Amygdala (tissue), 56 donors: ENCODE data around the gene IPMK.
A peak's percentile ranks its signal among the peaks of the same experiment; 100 is the strongest.
"Not testable (repeated sequence)": the region's sequence is repeated elsewhere in the genome, so short reads cannot be mapped to it uniquely, and the experiment has no call there.

Experiments used
- DNase-seq, 56 donors: peaks; one replicate each; lab custom pipeline; 2025; lab: John Stamatoyannopoulos, UW

IPMK gene

GRCh38 chr10:58268454-58268945 lies 806 bp upstream of the IPMK start:
- no peak for DNase-seq

GRCh38 chr10:58266826-58267712 lies 625 bp downstream of the IPMK start:
- peak in 45 of 56 donors; percentile 1 to 70 (median 44) for DNase-seq

- DNase-seq = no peak
Measured at GRCh38 chr10:58266003-58266825, 1.5 kb downstream of the IPMK start.

GRCh38 chr10:58265249-58265648 lies 2.4 kb downstream of the IPMK start:
- no peak for DNase-seq

- DNase-seq = no peak
Measured at GRCh38 chr10:58264780-58265179, 2.9 kb downstream of the IPMK start.

- no peak for DNase-seq
Measured at GRCh38 chr10:58262766-58263165, 4.9 kb downstream of the IPMK start.

GRCh38 chr10:58260334-58260733 lies 7.4 kb downstream of the IPMK start:
- DNase-seq = no peak

GRCh38 chr10:58258977-58259692 lies 8.6 kb downstream of the IPMK start:
- no peak for DNase-seq

GRCh38 chr10:58256013-58256780 lies 11.5 kb downstream of the IPMK start:
- not testable (repeated sequence) for DNase-seq

- no peak for DNase-seq
Measured at GRCh38 chr10:58254644-58255043, 13.1 kb downstream of the IPMK start.

- DNase-seq = no peak
Measured at GRCh38 chr10:58253184-58253583, 14.5 kb downstream of the IPMK start.

GRCh38 chr10:58244666-58245065 lies 23.0 kb downstream of the IPMK start:
- DNase-seq = not testable (repeated sequence)

- not testable (repeated sequence) for DNase-seq
Measured at GRCh38 chr10:58244242-58244641, 23.5 kb downstream of the IPMK start.

GRCh38 chr10:58243801-58244200 lies 23.9 kb downstream of the IPMK start:
- DNase-seq = not testable (repeated sequence)

- DNase-seq = no peak
Measured at GRCh38 chr10:58243269-58243668, 24.4 kb downstream of the IPMK start.

GRCh38 chr10:58241346-58241745 lies 26.3 kb downstream of the IPMK start:
- DNase-seq = no peak

GRCh38 chr10:58240531-58240930 lies 27.2 kb downstream of the IPMK start:
- no peak for DNase-seq

GRCh38 chr10:58239561-58240169 lies 28.0 kb downstream of the IPMK start:
- DNase-seq = no peak
